ENCODE measurements around the gene NBPF3.
"Not testable (repeated sequence)": the region's sequence is repeated elsewhere in the genome, so short reads cannot be mapped to it uniquely, and the experiment has no call there.

NBPF3 gene

DNA sequence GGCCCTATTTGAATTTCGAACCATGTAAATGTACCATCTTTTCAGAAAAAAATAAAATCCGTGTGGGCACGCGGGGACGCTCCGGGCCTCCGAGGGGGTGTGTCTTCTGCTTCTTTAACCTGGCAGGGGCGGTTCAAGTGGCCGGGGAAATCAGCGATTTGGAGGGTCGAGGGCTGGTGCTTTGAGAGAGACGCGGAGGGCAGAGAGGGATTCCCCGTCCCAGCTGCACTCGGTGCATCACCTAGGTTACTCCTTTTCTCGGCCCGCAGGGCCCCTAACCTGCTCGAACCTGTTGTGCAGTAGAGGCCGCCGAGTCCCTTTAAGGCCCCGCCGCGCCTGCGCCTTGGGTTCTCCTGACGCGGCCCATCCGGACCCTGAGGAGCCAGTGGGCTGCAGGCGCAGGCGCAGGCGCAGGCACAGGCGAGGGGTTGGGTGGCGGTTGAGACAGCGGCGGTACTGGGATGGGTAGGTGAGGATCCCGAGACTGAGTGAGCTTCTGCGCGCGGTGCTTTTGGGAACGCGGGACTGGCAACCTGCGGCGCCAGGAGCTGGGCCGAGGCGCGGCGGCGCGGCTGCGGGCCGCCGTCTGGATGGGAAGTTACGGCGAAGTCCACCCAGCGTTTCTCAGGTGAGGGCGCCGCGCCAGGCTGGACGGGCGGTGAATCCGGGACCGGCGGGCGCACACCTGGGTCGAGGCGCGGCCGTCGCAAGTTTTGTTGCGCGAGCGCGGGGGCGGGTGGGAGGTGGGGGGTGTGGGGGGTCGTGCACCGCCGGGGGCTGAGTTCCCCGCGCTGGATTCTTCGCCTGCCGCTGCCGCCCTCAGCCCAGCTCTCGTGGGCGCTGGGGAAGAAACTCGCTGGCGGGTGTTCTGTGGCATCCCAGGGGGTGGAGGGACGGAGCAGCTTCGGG, at the start of gene NBPF3:
Gene NBPF3, plus strand, starts transcription at position 417 of the 909 bp plus-strand sequence. CDS start 4,950 bp downstream, outside the sequence.
- in situ Hi-C loops (cut with MboI; ENCODE audit: low sequenced_read_pairs) = no loop called here

DNA sequence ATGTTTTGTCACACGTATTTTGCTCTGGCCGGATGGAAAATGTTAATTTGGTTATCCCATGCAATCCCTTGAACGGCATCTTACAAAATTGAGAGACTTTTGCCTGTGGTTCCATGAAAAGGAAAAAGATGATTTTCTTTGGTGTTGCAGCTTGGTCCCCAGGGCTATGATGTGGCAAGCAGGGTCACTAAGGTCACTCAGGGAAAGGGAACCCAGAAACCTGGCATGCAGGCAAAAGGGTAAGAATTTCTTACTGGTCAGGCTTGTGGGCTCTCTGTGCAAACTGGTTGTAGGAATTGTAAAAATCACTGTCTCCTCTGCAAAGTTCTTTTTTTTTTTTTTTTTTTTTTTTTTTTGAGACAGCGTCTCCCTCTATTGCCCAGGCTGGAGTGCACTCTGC, 48.4 kb upstream of the NBPF3 start:
- in situ Hi-C loops (cut with MboI; ENCODE audit: low sequenced_read_pairs) = no loop called here

DNA sequence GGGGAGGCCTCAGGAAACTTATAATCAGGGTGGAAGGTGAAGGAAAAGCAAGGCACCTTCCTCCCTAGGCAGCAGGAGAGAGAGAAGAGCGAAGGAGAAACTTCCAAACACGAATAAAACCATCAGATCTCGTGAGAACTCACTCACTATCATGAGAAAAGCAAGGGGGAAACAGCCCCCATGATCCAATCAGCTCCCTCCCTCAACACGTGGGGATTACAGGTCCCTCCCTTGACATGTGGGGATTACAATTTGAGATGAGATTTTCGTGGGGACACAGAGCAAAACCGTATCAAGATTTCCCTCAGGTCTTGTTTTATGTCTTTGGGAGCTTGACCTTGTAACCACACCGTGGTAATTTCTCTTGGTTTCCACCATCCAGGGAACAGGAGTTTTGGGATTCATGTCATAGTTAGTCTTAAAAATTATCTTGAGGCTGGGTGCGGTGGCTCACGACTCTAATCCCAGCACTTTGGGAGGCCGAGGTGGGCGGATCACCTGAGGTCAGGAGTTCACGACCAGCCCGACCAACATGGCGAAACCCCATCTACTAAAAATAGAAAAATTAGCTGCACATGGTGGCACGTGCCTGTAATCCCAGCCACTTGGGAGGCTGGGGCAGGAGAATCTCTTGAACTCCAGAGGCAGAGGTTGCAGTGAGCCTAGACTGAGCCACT, 47.2 kb upstream of the NBPF3 start:
- in situ Hi-C loops (cut with MboI; ENCODE audit: low sequenced_read_pairs) = no loop called here

GRCh38 chr1:21396516-21396915, 43.4 kb upstream of the NBPF3 start:
- in situ Hi-C loops (cut with MboI; ENCODE audit: low sequenced_read_pairs) = no loop called here

DNA sequence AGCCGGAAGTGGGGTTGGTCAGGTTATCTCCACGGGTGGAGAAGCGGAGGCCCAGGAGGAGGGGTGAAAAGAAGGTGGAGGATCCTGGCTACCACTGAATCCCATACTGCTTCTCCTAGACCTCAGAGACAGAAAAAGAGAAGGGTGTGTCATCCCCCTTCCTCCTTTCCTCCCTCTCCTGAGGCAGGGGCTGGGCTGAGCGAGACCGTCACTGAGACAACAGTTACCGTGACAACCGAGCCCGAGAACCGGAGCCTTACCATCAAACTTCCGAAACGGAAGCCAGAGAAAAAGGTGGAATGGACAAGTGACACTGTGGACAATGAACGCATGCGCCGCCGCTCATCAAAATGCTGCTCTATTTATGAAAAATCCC, 42.1 kb upstream of the NBPF3 start:
- in situ Hi-C loops (cut with MboI; ENCODE audit: low sequenced_read_pairs) = no loop called here

DNA sequence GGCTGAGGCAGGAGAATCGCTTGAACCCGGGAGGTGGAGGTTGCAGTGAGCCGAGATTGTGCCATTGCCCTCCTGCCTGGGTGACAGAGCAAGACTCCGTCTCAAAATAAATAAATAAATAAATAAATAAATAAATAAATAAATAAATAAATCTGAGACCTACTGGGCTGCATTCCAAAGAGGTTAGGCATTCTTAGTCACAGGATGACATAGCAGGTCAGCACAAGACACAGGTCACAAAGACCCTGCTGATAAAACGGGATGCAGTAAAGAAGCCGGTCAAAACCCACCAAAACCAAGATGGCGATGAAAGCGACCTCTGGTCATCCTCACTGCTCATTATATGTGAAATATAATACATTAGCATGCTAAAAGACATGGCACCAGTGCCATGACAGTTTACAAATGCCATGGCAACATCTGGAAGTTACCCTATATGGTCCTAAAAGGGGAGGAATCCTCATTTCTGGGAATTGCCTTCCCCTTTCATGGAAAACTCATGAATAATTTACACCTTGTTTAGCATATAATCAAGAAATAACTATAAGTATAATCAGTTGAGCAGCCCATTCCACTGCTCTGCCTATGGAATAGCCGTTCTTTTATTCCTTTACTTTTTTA, 38.1 kb upstream of the NBPF3 start:
- in situ Hi-C loops (cut with MboI; ENCODE audit: low sequenced_read_pairs) = not testable (repeated sequence)

DNA sequence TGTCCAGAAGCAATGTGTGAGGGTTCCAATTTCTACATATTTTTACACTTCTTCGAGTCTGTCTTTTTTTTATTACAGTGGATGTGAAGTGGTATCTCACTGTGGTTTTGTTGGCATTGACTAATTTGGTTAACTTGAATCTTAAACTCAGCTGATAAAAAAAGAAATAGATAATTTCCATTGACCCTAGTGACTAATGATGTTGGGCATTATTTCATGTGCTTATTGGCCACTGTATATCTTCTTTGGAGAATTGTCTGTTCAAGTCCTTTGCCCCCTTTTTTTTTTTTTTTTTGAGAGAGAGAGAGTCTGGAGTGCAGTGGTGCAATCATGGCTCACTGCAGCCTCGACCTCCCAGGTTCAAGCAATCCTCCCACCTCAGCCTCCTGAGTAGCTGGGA, 33.3 kb upstream of the NBPF3 start:
- in situ Hi-C loops (cut with MboI; ENCODE audit: low sequenced_read_pairs) = no loop called here

DNA sequence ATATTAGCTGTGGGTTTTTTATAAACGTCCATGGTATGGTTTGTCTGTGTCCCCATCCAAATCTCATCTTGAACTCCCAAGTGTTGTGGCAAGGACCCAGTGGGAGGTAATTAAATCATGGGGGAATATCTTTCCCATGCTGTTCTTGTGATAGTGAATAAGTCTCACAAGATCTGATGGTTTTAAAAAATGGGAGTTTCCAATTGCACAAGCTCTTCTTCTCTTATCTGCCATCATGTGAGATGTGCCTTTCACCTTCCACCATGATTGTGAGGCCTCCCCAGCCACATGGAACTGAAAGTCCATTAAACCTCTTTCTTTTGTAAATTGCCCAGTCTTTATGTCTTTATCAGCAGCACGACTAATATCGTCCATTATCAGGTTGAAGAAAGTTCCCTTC, 30.0 kb upstream of the NBPF3 start:
- in situ Hi-C loops (cut with MboI; ENCODE audit: low sequenced_read_pairs) = not testable (repeated sequence)

- in situ Hi-C loops (cut with MboI; ENCODE audit: low sequenced_read_pairs) = no loop called here
Observed at GRCh38 chr1:21414015-21414414, 25.9 kb upstream of the NBPF3 start.

DNA sequence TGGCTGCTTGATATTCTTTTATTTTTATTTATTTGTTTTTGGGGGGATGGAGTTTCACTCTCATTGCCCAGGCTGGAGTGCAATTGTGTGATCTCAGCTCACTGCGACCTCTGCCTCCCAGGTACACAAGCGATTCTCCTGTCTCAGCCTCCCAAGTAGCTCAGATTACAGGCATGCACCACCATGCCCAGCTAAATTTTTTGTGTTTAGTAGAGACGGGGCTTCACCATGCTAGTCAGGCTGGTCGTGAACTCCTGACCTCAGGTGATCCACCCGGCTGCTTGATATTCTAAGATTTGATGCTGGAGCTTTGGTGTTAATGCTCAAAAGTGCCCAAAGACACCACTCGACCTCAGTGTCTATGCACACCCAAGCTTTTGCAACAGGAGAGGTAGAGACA, 19.6 kb upstream of the NBPF3 start:
- in situ Hi-C loops (cut with MboI; ENCODE audit: low sequenced_read_pairs) = not testable (repeated sequence)

DNA sequence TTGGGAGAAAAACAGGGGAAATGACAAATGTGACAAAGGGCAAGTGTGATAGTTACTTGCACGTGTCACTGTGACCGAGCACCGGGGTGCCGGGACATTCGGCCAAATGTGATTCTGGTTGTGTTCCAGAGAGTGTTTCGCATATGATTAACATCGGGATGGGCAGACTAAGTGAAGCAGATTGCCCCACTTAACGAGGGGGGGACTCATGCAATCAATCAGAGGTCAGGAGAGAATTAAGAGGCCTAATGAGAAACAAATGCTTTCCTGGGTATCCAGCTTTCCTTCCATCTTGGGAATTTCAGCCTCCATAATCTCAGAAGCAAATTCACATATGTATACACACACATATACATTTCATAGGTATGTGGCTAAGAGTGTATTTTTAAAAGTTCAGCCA, 18.6 kb upstream of the NBPF3 start:
- in situ Hi-C loops (cut with MboI; ENCODE audit: low sequenced_read_pairs) = not testable (repeated sequence)

DNA sequence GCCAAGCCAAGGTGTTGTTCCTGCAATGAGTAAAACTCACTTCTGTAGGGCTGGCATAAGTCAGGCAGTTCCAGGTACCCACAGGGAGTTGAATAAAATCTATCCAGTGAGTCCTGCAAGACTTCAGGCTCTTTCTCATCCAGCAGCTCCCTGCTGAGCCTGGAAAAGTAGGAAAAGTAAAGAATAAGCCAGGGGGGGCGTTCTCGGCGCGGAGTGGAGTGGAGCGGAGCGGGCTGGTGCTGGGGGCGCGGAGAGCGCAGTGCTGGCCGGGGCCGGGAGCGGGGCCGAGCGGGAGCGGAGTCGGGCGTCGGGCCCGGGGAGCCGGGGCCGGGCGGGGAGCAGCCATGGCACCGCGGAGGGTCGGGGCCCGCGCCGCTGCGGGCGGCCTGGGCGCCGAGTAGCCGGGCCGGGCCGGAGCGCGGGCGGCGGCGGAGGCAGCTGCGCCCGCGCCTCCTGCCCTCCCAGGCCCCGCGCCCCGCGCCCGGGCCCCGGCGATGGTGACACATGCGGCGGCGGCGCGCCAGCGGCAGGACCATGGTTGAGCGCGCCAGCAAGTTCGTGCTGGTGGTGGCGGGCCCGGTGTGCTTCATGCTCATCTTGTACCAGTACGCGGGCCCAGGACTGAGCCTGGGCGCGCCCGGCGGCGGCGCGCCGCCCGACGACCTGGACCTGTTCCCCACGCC, 12.0 kb upstream of the NBPF3 start:
- in situ Hi-C loops (cut with MboI; ENCODE audit: low sequenced_read_pairs) = not testable (repeated sequence)

GRCh38 chr1:21428481-21429073, 11.4 kb upstream of the NBPF3 start:
- in situ Hi-C loops (cut with MboI; ENCODE audit: low sequenced_read_pairs) = not testable (repeated sequence)

DNA sequence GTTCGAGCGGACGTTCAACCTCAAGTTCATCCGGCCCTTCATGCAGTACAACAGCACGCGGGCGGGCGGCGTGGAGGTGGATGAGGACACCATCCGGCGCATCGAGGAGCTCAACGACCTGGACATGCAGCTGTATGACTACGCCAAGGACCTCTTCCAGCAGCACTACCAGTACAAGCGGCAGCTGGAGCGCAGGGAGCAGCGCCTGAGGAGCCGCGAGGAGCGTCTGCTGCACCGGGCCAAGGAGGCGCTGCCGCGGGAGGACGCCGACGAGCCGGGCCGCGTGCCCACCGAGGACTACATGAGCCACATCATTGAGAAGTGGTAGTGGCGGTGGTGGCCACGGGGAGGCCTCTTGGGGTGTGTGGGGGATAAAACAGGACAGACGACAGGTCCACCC, 10.7 kb upstream of the NBPF3 start:
- in situ Hi-C loops (cut with MboI; ENCODE audit: low sequenced_read_pairs) = not testable (repeated sequence)

DNA sequence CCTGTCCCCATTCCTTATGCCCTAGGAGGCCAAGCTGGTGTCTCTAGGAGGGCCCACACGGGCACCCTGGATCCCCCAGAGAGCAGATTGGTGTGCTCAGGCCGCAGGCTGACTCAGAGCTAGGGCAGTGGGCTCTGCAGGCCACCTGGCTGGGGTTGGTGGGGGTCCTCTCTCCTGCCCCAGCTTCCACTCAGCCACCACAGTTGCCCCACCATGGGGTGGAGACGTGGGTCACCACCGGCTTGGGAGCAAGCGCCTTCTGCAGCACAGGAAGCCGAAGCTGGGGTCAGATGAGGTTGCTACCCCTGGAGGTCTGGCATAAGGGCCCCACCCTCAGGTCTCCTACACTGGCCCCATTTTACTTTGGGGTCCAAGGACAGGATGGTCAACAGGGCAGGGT, 9.1 kb upstream of the NBPF3 start:
- in situ Hi-C loops (cut with MboI; ENCODE audit: low sequenced_read_pairs) = not testable (repeated sequence)

- in situ Hi-C loops (cut with MboI; ENCODE audit: low sequenced_read_pairs) = no loop called here
Observed at GRCh38 chr1:21434394-21434793, 5.5 kb upstream of the NBPF3 start.

- in situ Hi-C loops (cut with MboI; ENCODE audit: low sequenced_read_pairs) = no loop called here
Observed at GRCh38 chr1:21435646-21436487, 4.1 kb upstream of the NBPF3 start.

- in situ Hi-C loops (cut with MboI; ENCODE audit: low sequenced_read_pairs) = no loop called here
Observed at GRCh38 chr1:21436488-21437340, 3.2 kb upstream of the NBPF3 start.

DNA sequence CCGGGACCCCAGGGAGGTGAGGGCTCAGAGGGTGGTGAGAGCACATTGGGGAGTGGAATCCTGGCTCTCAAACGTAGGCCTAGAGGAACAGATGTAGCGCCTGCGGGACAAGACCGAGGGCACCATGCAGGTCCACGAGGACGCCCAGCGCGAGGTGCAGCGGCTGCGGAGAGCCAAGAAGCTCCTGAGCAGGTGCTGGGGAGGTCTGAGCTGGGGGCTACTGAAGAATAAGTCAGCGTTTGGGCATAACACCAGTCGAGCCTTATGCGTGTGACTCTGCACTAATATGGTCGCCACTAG, 2.6 kb upstream of the NBPF3 start:
- in situ Hi-C loops (cut with MboI; ENCODE audit: low sequenced_read_pairs) = no loop called here

Data from hTERT RPE-1 (cell line).